Epithelial cell of proximal tubule (primary cell): ENCODE results near the gene SOSTDC1. TPM values are rescaled to one million over a fixed set of nuclear protein-coding genes. Genes with fewer than 3 reads are reported as not detected.
A peak's percentile ranks its signal among the peaks of the same experiment; 100 is the strongest.

Source experiments
- DNase-seq: peaks from one replicate; pipeline ENCODE4 v3.0.0-alpha.2; 2011; ENCODE audit warnings: low read depth
- H3K4me3 ChIP-seq: 2 replicates; pipeline ENCODE4 v1.5.1; 2011; ENCODE audit warnings: low read depth, mild to moderate bottlenecking, low read length
- CTCF ChIP-seq: conservative IDR thresholded peaks from 2 replicates; pipeline ENCODE4 v1.5.1; 2012; ENCODE audit warnings: low read depth, mild to moderate bottlenecking, low read length
- total RNA-seq: library from RNA; depleted of rRNA; stranded (reverse); fragments of >200 nt; gene quantifications from 2 replicates; pipeline ENCODE4 v1.2.3, GENCODE V29; 2015

The SOSTDC1 gene
- total RNA-seq, 1 donor from 2014 or later, result not detected

- no peak overlapping the region for H3K4me3 ChIP-seq
- DNase-seq, result no peak
- TF ChIP-seq CTCF, result no peak
These were observed 38.5 kb upstream of the SOSTDC1 start for GRCh38 chr7:16504019-16504418.

- no peak for DNase-seq
- no peak for TF ChIP-seq CTCF
- H3K4me3 ChIP-seq, result peak overlapping the region; percentile 31
These were observed 36.8 kb upstream of the SOSTDC1 start for GRCh38 chr7:16502303-16502702.

GRCh38 chr7:16498122-16498521 is 32.6 kb upstream of the SOSTDC1 start:
- no peak for TF ChIP-seq CTCF
- DNase-seq, result no peak
- no peak overlapping the region for H3K4me3 ChIP-seq

GRCh38 chr7:16494955-16495719 is 29.6 kb upstream of the SOSTDC1 start:
- DNase-seq, result no peak
- H3K4me3 ChIP-seq, result no peak overlapping the region

GRCh38 chr7:16494551-16494950 is 29.0 kb upstream of the SOSTDC1 start:
- no peak for DNase-seq
- TF ChIP-seq CTCF, result no peak
- H3K4me3 ChIP-seq, result no peak overlapping the region

More at GRCh38 chr7:16494955-16495719, 29.6 kb upstream of the SOSTDC1 start:
- no peak for TF ChIP-seq CTCF

GRCh38 chr7:16493266-16493665 is 27.7 kb upstream of the SOSTDC1 start:
- no peak for DNase-seq
- TF ChIP-seq CTCF, result no peak
- no peak overlapping the region for H3K4me3 ChIP-seq

- TF ChIP-seq CTCF, result no peak
- DNase-seq, result no peak
- no peak overlapping the region for H3K4me3 ChIP-seq
These were observed 27.1 kb upstream of the SOSTDC1 start for GRCh38 chr7:16492513-16493062.
